ENCODE measurements around the gene MAP4K1.

DNA sequence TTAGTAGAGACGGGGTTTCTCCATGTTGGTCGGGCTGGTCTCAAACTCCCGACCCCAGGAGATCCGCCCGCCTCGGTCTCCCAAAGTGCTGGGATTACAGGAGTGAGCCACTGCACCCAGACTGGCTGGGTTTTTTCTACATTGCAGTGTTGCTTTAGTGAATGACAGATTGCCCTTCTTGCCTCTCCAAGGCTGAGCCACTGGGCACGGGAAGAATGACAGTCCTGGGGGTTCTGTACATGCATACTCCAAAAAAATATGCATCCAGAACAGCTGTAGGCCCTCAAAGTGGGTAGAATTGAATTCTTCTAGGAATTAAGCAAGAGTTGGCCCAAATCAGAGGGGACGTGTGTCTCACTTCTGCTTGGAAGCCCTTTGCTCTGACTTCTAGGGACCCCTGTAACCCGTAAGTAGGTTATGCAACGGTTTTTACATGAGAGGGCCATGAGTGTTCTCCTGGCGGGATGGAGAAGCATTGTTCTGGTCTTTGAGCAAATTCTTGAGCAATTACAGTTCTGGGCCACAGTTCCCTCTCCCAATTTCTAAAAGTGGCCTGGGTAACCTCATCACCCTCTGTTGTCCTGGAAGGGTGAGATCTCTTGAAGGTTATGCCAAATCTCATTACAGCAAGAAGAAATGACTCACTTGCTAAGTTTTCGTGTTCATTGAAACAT is 33.3 kb upstream of the MAP4K1 start:
- TF ChIP-seq, protein P1, sequence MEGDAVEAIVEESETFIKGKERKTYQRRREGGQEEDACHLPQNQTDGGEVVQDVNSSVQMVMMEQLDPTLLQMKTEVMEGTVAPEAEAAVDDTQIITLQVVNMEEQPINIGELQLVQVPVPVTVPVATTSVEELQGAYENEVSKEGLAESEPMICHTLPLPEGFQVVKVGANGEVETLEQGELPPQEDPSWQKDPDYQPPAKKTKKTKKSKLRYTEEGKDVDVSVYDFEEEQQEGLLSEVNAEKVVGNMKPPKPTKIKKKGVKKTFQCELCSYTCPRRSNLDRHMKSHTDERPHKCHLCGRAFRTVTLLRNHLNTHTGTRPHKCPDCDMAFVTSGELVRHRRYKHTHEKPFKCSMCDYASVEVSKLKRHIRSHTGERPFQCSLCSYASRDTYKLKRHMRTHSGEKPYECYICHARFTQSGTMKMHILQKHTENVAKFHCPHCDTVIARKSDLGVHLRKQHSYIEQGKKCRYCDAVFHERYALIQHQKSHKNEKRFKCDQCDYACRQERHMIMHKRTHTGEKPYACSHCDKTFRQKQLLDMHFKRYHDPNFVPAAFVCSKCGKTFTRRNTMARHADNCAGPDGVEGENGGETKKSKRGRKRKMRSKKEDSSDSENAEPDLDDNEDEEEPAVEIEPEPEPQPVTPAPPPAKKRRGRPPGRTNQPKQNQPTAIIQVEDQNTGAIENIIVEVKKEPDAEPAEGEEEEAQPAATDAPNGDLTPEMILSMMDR (conservative IDR thresholded peaks at IDR 0.05; ENCODE audit: low read depth, low read length), result no peak
- TF ChIP-seq EZH2 (IDR thresholded peaks at IDR 0.05; ENCODE audit: borderline replicate concordance, low read depth, low read length, poor library complexity, severe bottlenecking), result no peak

Measured in A673 (cell line).